GM13976 (cell line): ENCODE data around the gene CD47.

ENCODE experiments used
- DNase-seq: peaks from one replicate; pipeline ENCODE4 v3.0.0; 2012; ENCODE audit warnings: low spot score
- in situ Hi-C: fragments of 300-500 bp; cut with MboI; formaldehyde crosslinking; loops from one replicate; pipeline ENCODE4 v1.12.0; 2022; ENCODE audit warnings: low sequenced_read_pairs, mixed read lengths, inconsistent platforms; ENCODE audit not compliant: unreplicated experiment
- TF ChIP-seq, protein P1 (sequence below): IDR thresholded peaks from 2 replicates; pipeline ENCODE4 v1.5.1; 2012; ENCODE audit warnings: borderline replicate concordance, mild to moderate bottlenecking; ENCODE audit not compliant: insufficient read depth; ENCODE audit errors: extremely low read depth, missing control alignments, control extremely low read depth

The CD47 gene

DNA sequence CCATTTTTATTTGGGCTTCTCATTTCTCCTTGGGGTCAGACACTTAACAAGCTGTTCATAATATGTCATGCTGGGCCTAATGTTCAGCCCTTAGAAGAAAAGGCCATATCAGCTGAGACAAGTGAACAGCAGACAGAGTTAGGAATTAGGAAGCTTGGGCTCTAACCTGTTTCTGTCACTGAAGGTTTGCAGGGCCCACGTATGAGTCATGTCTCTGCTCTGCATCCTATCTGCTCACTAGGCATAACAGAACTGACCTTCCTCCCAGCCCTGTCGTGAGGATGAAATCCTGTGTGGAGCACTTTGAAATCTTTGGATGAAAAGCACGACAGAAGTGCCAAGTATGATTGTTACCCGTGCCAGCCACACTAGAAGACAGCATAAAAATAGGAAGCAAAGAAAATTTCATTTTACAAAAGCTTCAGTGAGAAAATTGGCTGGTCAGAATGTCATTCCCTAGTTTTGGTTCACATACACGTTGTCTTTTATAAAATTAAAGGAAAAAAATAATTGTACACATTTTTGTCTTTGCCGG, 26.5 kb upstream of the CD47 start:
- no peak for DNase-seq
- TF ChIP-seq, protein P1, sequence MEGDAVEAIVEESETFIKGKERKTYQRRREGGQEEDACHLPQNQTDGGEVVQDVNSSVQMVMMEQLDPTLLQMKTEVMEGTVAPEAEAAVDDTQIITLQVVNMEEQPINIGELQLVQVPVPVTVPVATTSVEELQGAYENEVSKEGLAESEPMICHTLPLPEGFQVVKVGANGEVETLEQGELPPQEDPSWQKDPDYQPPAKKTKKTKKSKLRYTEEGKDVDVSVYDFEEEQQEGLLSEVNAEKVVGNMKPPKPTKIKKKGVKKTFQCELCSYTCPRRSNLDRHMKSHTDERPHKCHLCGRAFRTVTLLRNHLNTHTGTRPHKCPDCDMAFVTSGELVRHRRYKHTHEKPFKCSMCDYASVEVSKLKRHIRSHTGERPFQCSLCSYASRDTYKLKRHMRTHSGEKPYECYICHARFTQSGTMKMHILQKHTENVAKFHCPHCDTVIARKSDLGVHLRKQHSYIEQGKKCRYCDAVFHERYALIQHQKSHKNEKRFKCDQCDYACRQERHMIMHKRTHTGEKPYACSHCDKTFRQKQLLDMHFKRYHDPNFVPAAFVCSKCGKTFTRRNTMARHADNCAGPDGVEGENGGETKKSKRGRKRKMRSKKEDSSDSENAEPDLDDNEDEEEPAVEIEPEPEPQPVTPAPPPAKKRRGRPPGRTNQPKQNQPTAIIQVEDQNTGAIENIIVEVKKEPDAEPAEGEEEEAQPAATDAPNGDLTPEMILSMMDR, result no peak
- in situ Hi-C loops, result no loop called here

DNA sequence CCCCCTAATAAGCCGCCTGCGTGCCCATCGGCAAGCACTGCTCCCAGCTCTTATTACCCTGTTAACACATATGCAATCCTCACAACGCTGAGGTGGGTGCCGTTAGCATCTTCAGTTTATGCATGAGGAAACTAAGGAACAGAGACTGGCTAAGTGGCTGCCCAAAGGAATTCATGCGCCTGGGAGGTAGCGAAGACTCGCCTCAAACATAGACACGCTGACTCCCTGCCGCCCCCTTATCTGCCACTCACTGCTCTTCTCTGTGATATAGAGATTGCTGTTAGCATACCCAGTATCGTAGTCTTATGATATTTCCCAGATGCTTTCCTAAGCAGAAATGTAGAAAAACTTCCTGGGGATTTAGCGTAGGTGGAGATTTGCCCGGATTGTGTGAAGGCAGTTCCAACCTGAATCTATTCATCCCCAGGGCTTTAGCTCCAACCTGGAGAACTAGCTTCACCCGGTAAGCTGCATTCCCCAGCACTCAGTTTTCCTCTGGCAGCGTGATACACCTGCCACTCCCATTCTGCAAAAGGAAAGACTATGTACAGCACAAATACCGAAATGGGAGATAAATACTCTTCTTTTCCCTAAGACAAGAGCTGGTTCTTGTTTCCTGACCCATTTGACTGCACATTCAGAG, 23.7 kb upstream of the CD47 start:
- in situ Hi-C loops, result no loop called here
- DNase-seq, result no peak
- TF ChIP-seq, protein P1, result no peak

- in situ Hi-C loops, result no loop called here
- DNase-seq, result no peak
- TF ChIP-seq, protein P1, result no peak
Measured at GRCh38 chr3:108113975-108114374, 23.1 kb upstream of the CD47 start.

DNA sequence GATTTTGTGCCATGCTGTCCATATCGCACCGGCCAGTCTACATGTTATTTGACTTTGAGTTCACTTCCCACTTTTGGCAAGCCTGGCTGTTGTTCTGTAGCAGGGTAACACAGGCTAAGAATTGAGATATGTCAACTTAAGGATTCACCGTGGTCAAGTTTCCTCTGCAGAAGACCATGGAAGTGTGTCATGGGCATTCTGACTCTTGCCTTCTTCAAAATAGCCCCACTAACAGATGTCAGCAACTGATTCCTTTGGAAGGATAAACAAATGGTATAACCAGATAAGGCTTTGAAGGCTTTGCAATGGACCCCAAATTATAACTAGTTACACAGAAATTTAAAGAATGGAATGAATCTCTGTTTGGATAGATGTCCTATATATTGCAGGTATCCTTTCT, 20.1 kb upstream of the CD47 start:
- no peak for DNase-seq
- in situ Hi-C loops, result no loop called here
- TF ChIP-seq, protein P1, result no peak

DNA sequence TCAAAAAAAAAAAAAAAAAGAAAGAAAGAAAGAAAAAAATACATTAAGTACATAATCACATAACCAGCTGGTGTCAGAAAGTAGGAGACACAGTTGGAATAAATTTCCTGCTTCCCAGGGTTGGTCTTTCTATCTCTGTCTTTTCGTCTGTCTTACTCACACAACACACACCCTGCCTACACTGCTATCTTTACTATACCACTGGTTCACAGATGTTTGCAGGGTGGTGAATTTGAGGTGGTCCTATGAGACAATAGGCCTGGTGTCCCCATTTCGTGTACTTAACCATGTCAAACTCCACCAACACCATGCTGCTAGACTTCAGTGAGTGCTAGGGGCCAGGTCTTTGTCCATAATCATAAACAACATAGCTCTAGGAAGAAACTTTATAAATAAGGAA, 17.6 kb upstream of the CD47 start:
- in situ Hi-C loops, result no loop called here
- no peak for DNase-seq
- TF ChIP-seq, protein P1, result no peak

- in situ Hi-C loops, result no loop called here
- TF ChIP-seq, protein P1, result no peak
- DNase-seq, result no peak
Measured at GRCh38 chr3:108106449-108106848, 15.6 kb upstream of the CD47 start.
